Neural progenitor cell (in vitro differentiated cells): ENCODE data around the gene WNT9A.

Experiments
- CTCF ChIP-seq: fragments of 200-600 bp; sonication (generic); IDR thresholded peaks from 2 replicates; pipeline ENCODE4 v1.5.1; 2017; ENCODE audit warnings: antibody characterized with exemption, mild to moderate bottlenecking
- EZH2 ChIP-seq: fragments of 200-600 bp; sonication (generic); IDR thresholded peaks from 2 replicates; pipeline ENCODE4 v1.6.1; 2017; ENCODE audit warnings: antibody characterized with exemption, mild to moderate bottlenecking, moderate library complexity

DNA sequence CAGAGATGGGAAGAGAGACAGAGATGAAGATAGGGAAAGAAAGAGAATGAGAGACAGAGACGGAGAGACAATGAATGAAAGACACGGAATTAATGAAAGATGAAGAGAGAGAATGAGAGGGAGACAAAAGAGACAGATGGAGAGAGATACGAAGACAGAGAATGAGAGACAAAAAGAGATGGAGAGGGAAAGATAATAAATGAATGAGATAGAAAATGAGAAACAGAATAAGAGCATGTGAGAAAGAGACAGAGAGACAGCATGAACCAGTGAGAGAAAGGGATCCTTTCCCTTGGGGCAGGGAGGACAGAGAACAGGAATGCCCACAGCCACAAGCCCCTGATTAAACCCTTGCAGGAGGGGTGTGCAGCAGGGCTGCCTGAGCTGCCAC, 5.3 kb upstream of the WNT9A start:
- no peak for TF ChIP-seq CTCF
- no peak for TF ChIP-seq EZH2
